HepG2 (cell line): ENCODE data around the gene TSPAN3.

Experiments
- ARID3A ChIP-seq: IDR thresholded peaks from 2 replicates; pipeline ENCODE4 v1.6.1; 2012; ENCODE audit warnings: low read depth, low read length, improper control_type of control experiment
- CTCF ChIP-seq: sonication (generic); formaldehyde crosslinking; IDR thresholded peaks from 2 replicates; pipeline ENCODE4 v1.5.0; 2020; ENCODE audit warnings: mild to moderate bottlenecking, missing genetic modification reagents, moderate library complexity
- HCFC1 ChIP-seq: fragments of 150-350 bp; IDR thresholded peaks from 2 replicates; pipeline ENCODE4 v1.6.1; 2014; ENCODE audit warnings: low read depth, low read length
- MLX ChIP-seq: IDR thresholded peaks from 2 replicates; pipeline ENCODE4 v1.6.1; 2016
- POLR2A ChIP-seq, 2 experiments: IDR thresholded peaks; 2 replicates each; pipeline ENCODE4 v1.6.1; 2011; ENCODE audit warnings: low read depth in 2 of 2, low read length in 2 of 2, mild to moderate bottlenecking in 1 of 2, moderate library complexity in 1 of 2; ENCODE audit not compliant: insufficient read depth in 1 of 2
- ZNF460 ChIP-seq: sonication (generic); formaldehyde crosslinking; IDR thresholded peaks from 2 replicates; pipeline ENCODE4 v1.5.1; 2020; ENCODE audit warnings: missing genetic modification reagents, mild to moderate bottlenecking, borderline replicate concordance
- ZNF737 ChIP-seq: sonication (generic); formaldehyde crosslinking; IDR thresholded peaks from 2 replicates; pipeline ENCODE4 v1.5.0; 2020; ENCODE audit warnings: missing genetic modification reagents, mild to moderate bottlenecking, borderline replicate concordance

GRCh38 chr15:77069521-77070121, 1.3 kb downstream of the TSPAN3 start:
- no peak for TF ChIP-seq CTCF
- no peak for TF ChIP-seq POLR2A (IDR thresholded peaks at IDR 0.05; ENCODE audit: insufficient read depth in 1 of 2, low read depth in 2 of 2, low read length in 2 of 2)
- TF ChIP-seq HCFC1: no peak
- TF ChIP-seq MLX (CRISPR knock-in tag): no peak
- no peak for TF ChIP-seq ARID3A
- TF ChIP-seq ZNF460 (CRISPR knock-in tag): no peak
- no peak for TF ChIP-seq ZNF737 (CRISPR knock-in tag)
